IPS-NIHi11 (cell line): ENCODE results near the gene KRTAP6-2.

ENCODE experiments used
- DNase-seq: peaks from one replicate; pipeline ENCODE4 v3.0.0; 2012; ENCODE audit warnings: mixed read lengths, low spot score

Gene KRTAP6-2, protein sequence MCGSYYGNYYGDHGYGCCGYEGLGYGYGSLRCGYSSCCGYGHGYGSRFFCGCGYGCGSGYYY

DNA sequence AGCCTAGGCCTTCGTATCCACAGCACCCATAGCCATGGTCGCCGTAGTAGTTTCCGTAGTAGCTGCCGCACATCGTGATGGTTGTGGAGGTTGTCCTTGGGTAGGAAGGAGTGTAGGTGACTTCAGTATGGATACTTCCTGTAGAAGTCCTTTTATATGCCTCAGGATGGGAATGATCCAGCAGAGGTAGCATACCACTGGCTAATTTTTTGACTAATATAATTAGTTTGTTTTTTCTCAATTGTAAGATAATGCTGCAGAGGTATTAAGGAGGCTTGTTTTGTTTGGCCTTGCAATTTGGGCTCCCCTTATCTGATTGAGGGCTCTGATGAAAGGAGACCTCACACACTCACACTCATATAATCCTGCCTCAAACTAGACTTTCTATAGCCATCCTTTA, at the start of gene KRTAP6-2:
TSS of gene KRTAP6-2 (minus strand) at position 101 of the 400 bp plus-strand sequence. CDS start at position 73, 28 bp downstream.
- DNase-seq = no peak

DNA sequence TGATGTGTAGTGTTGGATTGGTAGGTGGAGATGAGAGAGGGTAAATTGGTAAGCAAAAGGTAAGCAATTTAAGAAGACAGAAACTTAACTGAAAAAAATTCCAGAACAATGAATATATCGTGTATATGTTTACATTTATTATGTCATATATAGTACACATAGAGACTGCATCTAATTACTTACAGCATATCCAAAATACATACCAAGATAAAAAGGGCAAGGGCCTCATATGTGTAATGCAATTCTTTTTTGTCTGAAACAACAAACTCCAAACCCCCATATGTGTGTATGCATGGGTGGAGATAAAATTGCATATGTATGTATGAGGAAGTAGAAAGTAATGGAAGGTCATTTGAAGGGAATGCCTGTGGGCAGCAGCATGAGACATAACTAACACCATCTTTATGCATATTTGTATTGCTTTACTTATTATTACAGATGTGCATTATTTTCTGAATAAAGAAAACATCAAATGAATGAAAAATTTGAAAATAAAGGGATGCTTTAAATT, 48.3 kb upstream of the KRTAP6-2 start:
- no peak for DNase-seq

DNA sequence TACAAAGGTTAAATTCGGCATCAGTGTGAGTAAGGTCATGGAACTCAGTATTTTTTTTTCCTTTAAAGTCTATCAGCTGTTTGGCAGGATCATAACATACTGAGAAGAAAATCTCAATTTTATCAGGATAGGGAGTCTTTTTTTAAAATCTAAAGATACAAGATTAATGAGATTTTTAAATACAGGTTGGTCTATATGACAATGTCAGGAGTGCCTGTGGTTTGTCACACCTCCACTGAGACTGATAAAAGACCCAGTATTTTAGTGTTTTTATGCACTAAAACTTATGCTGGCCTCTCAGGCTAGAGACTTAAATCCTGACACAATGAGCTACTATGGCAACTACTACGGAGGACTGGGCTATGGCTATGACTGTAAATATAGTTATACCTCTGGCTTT, 43.9 kb upstream of the KRTAP6-2 start, which contains the start of gene KRTAP20-3:
TSS of gene KRTAP20-3 (plus strand) at position 301 of the 400 bp plus-strand sequence.
- DNase-seq = no peak

DNA sequence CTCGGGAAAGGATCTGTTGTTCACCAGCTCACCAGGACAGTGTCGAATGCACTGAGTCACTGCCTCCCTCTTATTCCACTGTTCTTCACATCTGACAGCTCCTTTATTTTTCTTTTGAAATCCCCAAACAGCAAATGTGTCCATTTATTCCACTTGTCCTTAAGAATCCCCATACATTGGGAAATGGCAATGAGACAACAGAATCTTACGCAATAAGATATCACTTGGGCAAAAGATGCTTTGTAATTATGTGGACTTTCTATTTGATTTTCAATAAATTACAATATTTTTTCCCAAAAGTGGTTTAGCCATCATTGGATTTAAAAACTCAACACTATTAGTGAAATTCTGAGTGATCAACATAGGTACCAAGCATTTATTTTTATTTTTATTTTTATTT, 40.0 kb upstream of the KRTAP6-2 start:
- no peak for DNase-seq

DNA sequence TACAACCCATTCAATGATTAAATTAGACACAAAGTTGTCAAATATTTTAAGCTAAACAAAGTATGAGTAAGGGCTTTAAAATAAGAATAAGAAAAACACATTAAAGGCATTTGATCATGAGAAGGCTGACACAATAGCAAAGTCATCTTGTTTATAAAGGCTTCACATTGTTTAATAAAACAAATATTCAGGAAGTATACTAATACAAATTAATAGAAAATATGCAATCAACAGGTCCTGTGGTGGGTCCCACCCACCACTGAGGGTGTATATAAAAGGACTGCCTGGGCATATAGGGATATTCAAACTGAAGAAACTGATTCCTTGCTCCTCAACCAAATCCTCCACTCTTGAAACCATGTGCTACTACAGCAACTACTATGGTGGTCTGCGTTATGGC, 36.2 kb upstream of the KRTAP6-2 start, which contains the start of gene KRTAP20-2:
TSS of gene KRTAP20-2 (plus strand) at position 301 of the 400 bp plus-strand sequence. CDS start at position 359, 58 bp downstream.
- DNase-seq = no peak

DNA sequence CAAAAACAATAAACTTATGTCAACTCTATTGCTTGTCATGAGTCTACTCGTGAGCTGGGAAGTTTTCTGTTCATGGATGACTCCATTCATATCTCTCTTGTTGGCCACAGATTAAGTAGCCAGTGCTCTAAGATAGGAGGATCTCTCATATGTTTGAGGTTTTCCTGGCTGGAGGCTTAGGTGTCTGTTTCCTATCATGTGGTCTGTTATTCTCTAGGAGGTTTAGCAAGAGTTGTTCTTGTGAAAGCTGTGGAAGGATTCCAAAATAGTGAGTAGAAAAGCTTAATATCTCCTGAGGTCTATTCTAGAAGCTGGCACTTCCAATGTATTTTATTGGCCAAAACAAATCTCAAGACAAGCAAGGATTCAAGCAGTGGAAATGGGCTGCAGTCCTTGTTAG, 30.5 kb upstream of the KRTAP6-2 start:
- DNase-seq = no peak

DNA sequence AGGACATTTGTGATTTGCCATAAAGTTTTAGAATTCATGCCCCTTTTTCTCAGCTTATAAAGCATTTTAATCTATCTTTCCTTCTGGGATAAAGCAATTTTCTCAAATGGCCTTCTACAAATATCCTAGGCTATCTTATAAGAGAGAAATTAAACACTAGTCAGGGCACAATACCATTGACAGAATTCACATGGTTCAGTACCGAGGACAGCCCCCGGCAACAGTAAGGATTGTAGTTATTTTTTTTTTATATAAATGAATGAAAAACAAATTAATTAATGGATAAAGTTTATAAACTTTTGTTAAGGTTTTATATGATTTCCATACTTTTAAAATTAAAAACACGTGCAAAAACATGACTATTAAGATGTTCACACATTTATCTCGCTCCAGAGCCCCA, 29.4 kb upstream of the KRTAP6-2 start:
- no peak for DNase-seq

DNA sequence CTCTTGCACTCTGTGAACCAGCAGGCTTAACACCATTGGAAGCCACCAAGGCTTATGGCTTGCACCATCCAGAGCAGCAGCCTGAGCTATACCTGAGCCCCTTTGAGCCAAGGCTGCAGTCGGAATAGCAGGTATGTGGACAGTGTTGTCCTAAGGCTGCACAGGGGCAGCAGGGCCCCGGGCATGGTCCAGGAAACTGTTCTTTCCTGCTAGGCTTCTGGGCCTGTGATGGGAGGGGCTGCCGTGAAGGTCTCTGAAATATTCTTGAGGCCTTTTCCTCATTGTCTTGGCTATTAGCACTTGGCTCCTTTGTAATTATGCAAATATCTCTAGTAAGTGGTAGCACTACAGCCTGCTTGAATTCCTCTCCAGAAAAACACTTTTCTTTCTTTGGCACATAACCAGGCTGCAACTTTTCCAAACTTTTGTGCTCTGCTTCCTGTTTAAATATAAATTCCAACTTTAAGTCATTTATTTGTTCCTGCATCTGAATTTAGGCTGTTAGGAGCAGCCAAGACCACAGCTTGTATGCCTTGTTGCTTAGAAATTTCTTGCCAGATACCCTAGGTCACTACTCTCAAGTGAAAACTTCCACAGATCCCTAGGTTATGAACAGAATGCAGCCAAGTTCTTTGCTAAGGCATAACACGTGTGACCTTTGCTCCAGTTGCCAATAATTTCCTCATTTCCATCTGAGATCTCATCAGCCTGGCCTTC, 26.9 kb upstream of the KRTAP6-2 start:
- DNase-seq = no peak

DNA sequence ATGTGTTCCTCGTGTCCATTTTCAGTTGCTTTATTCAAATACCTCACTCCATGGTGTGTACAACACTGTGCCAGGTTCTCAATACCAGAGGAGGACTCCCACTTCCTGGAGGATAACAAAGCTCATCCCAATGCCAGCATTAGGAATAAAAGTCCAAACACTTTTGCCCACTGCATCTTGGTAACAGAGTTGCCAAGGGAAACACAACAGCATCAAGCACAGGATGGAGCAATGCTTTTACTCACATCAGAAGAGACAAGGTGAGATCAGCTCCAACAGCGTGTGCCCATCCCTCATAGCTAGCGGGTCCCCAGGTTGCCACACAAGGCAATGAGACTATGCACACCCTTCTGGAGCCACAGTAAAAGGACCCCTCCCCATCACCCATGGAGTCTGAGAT, 24.7 kb upstream of the KRTAP6-2 start:
- no peak for DNase-seq

DNA sequence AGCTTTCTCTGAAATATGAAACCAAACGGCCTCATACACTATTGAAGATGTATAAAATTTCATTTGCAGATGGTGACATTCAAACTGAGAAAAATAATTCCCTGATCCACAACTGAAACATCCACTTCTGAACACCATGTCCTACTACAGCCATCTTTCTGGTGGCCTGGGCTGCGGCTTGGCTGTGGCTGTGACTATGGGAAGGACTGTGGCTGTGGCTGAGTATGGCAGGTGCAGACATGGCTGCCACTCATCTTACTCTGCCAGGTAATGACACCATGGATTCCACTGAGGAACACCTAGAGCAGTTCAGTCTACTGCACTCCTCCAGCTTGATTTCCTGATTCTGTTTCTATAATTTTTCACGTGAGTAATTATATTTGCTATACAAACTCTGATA, 21.8 kb upstream of the KRTAP6-2 start, which contains the start of gene KRTAP20-4:
TSS of gene KRTAP20-4 (plus strand) at position 106 of the 400 bp plus-strand sequence.
- DNase-seq = no peak

DNA sequence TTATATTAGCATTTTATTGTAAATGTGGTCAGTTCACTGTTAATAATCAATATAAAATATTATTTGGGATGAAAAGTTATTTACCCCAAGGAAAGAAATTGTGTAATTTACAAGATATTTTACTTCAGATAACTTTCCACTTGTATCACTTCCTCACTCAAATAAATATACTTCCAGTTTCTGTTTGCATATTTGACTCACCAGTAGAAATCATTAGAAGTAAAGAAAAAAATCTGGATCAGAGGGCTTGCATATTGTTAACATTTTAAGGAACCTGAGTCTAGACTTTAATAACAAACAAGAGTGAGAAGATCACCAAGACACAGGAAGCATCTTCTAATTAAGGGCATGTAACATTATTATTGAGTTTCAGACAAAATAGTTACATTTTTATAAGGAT, 21.4 kb upstream of the KRTAP6-2 start:
- no peak for DNase-seq

DNA sequence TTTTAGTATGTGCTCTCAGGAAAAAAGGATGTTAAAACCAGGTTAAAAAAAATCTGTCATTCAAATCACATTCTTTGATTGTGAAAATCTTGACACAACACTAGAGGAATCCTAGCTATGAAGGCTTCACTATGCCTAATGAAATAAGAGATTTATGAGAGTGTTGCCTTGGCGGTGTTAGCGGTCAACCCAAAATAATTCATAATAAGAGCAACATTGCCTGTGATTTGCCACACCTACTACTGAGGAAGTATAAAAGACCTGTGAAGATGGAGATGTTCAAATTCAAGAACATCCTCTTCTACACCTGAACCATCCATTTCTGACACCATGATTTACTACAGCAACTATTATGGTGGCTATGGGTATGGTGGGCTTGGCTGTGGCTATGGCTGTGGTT, 17.4 kb upstream of the KRTAP6-2 start, which contains the start of gene KRTAP20-1:
TSS of gene KRTAP20-1 (plus strand) at position 301 of the 400 bp plus-strand sequence. CDS start at position 331, 30 bp downstream.
- DNase-seq = no peak

DNA sequence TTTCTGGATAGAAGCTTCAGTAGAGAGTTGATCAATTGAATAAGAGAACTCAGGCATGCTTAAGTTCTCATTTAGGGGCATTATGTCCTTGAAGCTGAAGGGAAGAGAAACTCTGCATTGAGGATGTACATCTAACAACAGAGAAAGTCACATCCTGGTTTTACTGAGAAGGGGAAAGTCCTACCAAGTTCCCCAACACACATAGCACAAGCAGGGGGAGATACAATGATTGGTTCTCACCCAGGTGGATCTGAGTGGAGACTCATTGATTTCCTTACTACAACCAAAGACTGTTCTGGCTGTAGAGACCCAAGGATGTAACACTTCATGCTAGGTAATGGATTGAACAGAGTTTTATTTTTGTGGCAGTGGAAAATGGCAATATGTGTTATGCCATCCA, 16.5 kb upstream of the KRTAP6-2 start:
- no peak for DNase-seq

DNA sequence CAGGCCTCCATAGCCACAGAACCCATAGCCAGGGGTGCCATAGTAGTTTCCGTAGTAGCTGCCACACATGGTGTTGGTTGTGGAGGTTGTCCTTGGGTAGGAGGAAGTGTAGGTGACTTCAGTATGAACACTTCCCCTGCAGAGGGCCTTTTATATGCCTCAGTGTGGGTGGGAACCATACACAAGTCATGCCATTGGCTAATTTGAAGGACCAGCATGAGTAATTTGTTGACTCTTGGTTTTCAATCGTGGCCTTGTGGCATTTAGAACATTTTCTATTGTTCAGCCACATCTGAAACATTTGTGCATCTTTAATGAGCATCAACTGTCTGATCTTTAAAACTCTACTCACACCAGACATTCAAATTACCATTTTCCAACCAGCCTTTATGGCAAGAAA, 15.1 kb upstream of the KRTAP6-2 start, which contains the start of gene KRTAP6-1:
TSS of gene KRTAP6-1 (minus strand) at position 95 of the 400 bp plus-strand sequence. CDS start at position 69, 26 bp downstream.
- DNase-seq = no peak

DNA sequence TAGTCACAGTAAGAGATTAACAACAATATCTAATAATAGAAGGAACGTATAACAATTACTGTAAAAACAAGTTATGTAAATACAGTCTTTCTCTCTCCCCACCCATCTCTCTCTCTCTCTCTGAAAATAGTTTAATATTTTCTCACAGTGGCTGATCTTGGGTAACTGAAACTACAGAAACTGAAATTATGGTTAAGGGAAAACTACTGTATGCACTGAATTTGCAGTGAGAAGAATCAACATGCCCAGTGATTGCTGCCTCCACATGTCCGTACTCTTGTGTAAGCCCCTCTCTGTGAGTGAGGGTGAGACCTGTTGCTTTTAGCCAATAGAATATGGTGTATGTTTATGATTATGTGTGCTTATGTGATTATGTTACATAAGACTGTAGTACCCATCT, 13.4 kb upstream of the KRTAP6-2 start:
- no peak for DNase-seq

DNA sequence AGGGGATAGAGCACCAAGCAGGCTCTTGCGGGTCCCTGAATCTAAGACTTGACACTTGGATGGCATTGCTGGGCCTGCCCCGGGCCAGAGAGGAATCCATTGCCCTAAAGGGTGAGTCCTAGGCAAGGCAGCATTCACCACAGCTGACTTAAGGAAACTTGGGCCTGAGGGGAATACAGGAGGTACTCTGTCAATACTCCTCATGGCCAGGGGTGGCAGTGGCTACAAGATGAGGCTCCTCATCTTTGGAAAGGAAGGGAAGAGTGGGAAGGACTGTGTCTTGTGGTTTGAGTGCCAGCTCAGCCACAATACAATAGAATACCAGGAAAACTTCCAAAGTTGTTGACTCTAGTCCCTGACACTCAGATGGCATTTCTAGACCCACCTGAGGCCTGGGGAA, 7.3 kb upstream of the KRTAP6-2 start:
- DNase-seq = no peak

DNA sequence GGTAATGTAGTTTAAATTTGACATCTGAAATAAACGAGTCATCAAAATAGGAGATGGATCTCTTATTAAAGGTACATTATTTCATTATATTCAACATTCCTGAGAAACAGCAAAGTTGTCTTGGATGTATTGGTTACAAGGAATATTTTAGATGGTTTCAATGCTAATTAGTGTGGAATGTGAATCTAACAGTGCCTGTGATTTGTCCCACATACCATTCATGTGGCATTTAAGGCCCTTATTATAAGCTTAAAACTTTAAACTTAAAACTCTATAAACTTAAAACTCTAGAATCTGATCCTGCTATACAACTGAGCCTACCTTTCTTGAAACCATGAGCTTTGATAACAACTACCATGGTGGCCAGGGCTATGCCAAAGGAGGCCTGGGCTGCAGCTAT, 2.1 kb upstream of the KRTAP6-2 start, which contains the start of gene KRTAP22-1:
TSS of gene KRTAP22-1 (plus strand) at position 301 of the 400 bp plus-strand sequence.
- DNase-seq = no peak

DNA sequence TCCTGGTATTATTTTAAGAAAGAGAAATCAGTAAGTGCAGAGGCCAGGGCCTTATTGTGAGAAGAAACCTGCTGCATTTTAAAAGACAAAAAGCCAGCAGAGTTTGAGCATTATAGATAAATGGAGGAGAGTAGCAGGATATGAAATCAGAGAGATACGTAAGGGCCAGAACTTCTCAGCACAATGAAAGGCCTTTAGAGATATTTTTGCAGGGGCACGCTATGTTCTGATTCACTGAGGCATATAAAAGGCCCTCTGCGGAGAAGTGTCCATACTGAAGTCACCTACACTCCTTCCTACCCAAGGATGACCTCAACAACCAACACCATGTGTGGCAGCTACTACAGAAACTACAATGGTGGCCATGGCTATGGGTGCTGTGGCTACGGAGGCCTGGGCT, 6.6 kb downstream of the KRTAP6-2 start, which contains the start of gene KRTAP6-3:
TSS of gene KRTAP6-3 (plus strand) at position 301 of the 400 bp plus-strand sequence. CDS start at position 307, 6 bp downstream.
- DNase-seq = no peak

DNA sequence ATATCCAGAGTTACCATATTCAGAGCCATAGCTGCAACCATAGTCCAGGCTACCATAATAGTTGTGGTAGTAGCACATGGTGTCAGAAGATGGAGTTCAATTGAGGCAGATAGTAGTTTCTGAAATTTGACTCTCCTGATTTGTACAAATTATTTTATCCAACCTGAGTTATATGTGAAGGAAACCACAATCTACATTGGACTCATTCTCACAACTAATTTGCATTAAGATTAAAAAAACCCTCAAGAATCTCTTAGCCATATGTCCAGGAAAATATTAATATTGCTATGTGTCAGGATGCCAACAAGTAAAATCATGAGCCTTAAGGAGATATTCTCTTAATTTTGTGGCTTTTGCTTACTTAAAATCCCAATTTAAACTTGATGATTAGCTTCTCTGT, 8.4 kb downstream of the KRTAP6-2 start, which contains the start of gene KRTAP22-2:
TSS of gene KRTAP22-2 (minus strand) at position 101 of the 400 bp plus-strand sequence.
- no peak for DNase-seq

DNA sequence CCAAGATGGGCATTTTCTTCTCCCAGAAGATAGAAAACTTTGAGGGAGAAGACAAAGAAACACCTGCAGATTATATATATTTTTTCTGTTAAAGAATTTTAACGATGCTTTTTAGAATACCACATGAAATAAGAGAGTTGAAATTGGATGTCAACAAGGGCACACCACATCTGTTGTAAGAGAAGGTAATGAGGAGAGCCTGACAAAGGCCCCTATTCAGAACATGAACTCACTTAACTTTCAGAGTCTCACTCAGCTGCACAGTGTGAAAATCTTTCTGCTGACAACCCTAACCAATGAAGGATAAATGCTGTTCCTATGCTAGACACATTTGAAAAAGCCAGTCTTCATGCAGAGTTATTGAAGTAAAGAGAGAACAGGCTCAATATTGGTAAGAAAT, 15.8 kb downstream of the KRTAP6-2 start:
- no peak for DNase-seq

DNA sequence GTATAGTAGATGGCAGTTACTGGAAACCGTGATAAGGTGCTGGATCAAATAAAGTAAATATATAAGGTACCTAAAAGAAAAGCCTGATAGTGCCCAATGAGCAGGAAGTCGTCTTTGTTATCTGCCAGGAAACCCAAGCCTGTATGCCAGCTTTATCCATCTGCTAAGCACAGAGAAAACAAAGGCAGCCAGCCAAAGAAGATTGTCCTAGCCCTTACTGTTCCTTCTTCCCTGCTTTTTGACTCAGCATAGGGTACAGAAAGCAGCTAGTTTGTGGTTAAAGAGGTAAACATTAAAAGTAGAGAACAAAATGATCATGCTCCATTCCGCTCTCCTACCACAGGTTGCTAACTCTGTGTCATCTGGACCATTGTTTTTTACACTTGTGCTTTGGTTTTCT, 18.6 kb downstream of the KRTAP6-2 start:
- DNase-seq = no peak

DNA sequence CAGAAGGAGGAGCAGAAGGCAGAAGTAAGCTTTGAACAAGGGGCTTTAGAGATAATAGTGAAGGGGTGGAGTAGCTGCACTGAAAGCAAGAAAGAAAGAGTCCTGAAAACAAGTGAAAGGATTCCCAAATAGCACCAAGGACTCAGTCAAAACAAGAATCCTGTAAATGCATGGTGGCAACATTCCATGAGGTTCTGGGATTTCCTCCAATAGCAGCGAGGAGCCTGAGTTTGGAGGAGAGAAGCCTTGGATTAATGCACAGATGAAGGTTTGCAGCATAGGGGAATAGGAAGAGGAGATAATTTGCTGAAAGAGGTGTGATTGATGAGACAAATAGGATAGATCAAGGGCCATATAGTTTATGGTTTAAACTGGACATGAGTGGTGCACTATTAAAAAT, 19.4 kb downstream of the KRTAP6-2 start:
- no peak for DNase-seq

DNA sequence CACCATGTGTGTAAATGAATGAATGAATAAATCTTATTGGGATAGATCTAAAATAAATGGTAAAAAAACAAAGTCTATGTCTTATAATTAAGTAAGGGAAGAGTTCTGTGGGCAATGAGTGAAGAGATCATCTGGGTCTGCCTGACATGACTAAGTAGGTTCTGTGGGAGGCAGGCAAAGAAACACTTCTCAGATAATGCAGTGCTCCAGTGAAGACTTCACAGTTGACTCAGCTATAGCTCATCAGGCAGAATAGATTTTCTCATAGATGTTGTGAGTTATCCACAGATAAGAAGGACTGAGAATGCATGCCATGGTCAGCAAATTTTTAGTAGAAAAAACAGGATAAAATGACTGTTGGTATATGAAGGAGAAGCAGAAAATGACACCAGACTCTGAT, 20.9 kb downstream of the KRTAP6-2 start:
- DNase-seq = no peak
